Mesenchymal stem cell (in vitro differentiated cells and primary cell): ENCODE results near the gene LRRC4B.

Experiments used
- DNase-seq: peaks from one replicate; pipeline ENCODE4 v3.0.0-alpha.2; 2013
- H2AFZ ChIP-seq: one replicate; pipeline ENCODE4 v1.6.1; 2013; ENCODE audit warnings: low read depth, mild to moderate bottlenecking, control low read depth, inconsistent platforms, low read length, moderate library complexity
- H2AK5ac ChIP-seq: 2 replicates; pipeline ENCODE4 v1.6.1; 2013; ENCODE audit warnings: low read length, moderate library complexity, mild to moderate bottlenecking, inconsistent platforms; ENCODE audit not compliant: severe bottlenecking
- H2BK120ac ChIP-seq: one replicate; pipeline ENCODE4 v1.6.1; 2013; ENCODE audit warnings: low read depth, mild to moderate bottlenecking, inconsistent platforms, low read length, moderate library complexity
- H2BK12ac ChIP-seq, 2 experiments: one replicate each; pipeline ENCODE4 v1.6.1; 2013; ENCODE audit warnings: inconsistent platforms in 2 of 2, low read length in 2 of 2, mild to moderate bottlenecking in 2 of 2, moderate library complexity in 2 of 2, control low read depth in 1 of 2
- H2BK15ac ChIP-seq: one replicate; pipeline ENCODE4 v1.6.1; 2013; ENCODE audit warnings: mild to moderate bottlenecking, low read depth, inconsistent platforms; ENCODE audit not compliant: poor library complexity, severe bottlenecking
- H2BK5ac ChIP-seq: 2 replicates; pipeline ENCODE4 v1.6.1; 2013; ENCODE audit warnings: low read depth, mild to moderate bottlenecking, low read length, control low read depth, inconsistent platforms; ENCODE audit not compliant: poor library complexity, severe bottlenecking
- H3K14ac ChIP-seq, 2 experiments: one replicate each; pipeline ENCODE4 v1.6.1; 2013; ENCODE audit warnings: inconsistent platforms in 2 of 2, low read length in 2 of 2, control low read depth in 1 of 2, mild to moderate bottlenecking in 1 of 2, moderate library complexity in 1 of 2
- H3K18ac ChIP-seq, 2 experiments: one replicate each; pipeline ENCODE4 v1.6.1; 2013; ENCODE audit warnings: inconsistent platforms in 2 of 2, low read length in 2 of 2, control low read depth in 1 of 2, low read depth in 1 of 2, mild to moderate bottlenecking in 1 of 2
- H3K23ac ChIP-seq, 2 experiments: one replicate each; pipeline ENCODE4 v1.6.1; 2013; ENCODE audit warnings: inconsistent platforms in 2 of 2, low read length in 2 of 2, mild to moderate bottlenecking in 2 of 2, moderate library complexity in 2 of 2, control low read depth in 1 of 2
- H3K27ac ChIP-seq: 2 replicates; pipeline ENCODE4 v1.5.1; 2013; ENCODE audit warnings: mild to moderate bottlenecking, moderate library complexity, low read length, control low read depth, inconsistent platforms; ENCODE audit not compliant: poor library complexity, severe bottlenecking
- H3K27me3 ChIP-seq, 2 experiments: 2 replicates each; pipeline versions ENCODE4 v1.6.1 to v1.7.0; 2013; ENCODE audit warnings: low read length in 2 of 2, mild to moderate bottlenecking in 2 of 2, moderate library complexity in 2 of 2, control low read depth in 1 of 2, inconsistent platforms in 1 of 2; ENCODE audit not compliant: control insufficient read depth in 1 of 2, insufficient read depth in 1 of 2
- H3K36me3 ChIP-seq, 2 experiments: 2 replicates each; pipeline versions ENCODE4 v1.6.1 to v1.7.0; 2013; ENCODE audit warnings: low read length in 2 of 2, control low read depth in 1 of 2, inconsistent platforms in 1 of 2, low read depth in 1 of 2, mild to moderate bottlenecking in 1 of 2; ENCODE audit not compliant: insufficient read depth in 2 of 2, control insufficient read depth in 1 of 2
- H3K4ac ChIP-seq, 2 experiments: one replicate each; pipeline ENCODE4 v1.6.1; 2013; ENCODE audit warnings: inconsistent platforms in 2 of 2, low read length in 2 of 2, mild to moderate bottlenecking in 2 of 2, moderate library complexity in 2 of 2, control low read depth in 1 of 2, low read depth in 1 of 2
- H3K4me1 ChIP-seq: 2 replicates; pipeline ENCODE4 v1.6.1; 2013; ENCODE audit warnings: low read depth, low read length, control low read depth; ENCODE audit not compliant: control insufficient read depth, insufficient read depth
- H3K4me2 ChIP-seq: 2 replicates; pipeline ENCODE4 v1.6.1; 2013; ENCODE audit warnings: low read length, mild to moderate bottlenecking, inconsistent platforms; ENCODE audit not compliant: poor library complexity, severe bottlenecking
- H3K4me3 ChIP-seq, 2 experiments: 2 replicates each; pipeline versions ENCODE4 v1.5.1 to v1.7.0; 2013; ENCODE audit warnings: low read length in 2 of 2, mild to moderate bottlenecking in 2 of 2, control low read depth in 1 of 2, low read depth in 1 of 2; ENCODE audit not compliant: insufficient read depth in 1 of 2
- H3K79me1 ChIP-seq: replicated peaks from 2 replicates; pipeline ENCODE4 v1.6.1; 2013; ENCODE audit warnings: mild to moderate bottlenecking, control low read depth, low read length, inconsistent platforms; ENCODE audit not compliant: poor library complexity, severe bottlenecking
- H3K9ac ChIP-seq: 2 replicates; pipeline ENCODE4 v1.7.0; 2013; ENCODE audit warnings: mild to moderate bottlenecking, low read length, moderate library complexity
- H3K9me3 ChIP-seq: 2 replicates; pipeline ENCODE4 v1.7.0; 2013; ENCODE audit warnings: mild to moderate bottlenecking, low read length; ENCODE audit not compliant: control insufficient read depth
- H4K8ac ChIP-seq: one replicate; pipeline ENCODE4 v1.6.1; 2013; ENCODE audit warnings: inconsistent platforms, mild to moderate bottlenecking, low read length, moderate library complexity
- H4K91ac ChIP-seq: one replicate; pipeline ENCODE4 v1.6.1; 2013; ENCODE audit warnings: mild to moderate bottlenecking, low read length, inconsistent platforms
- WGBS: methylation state at CpG from one replicate; pipeline ENCODE4 v1.1.7; 2013; ENCODE audit warnings: mixed read lengths; 5-methylcytosine and 5-hydroxymethylcytosine counted together

Gene LRRC4B

GRCh38 chr19:50511069-50511822 lies 57.0 kb downstream of the LRRC4B start, which contains the start of gene JOSD2:
JOSD2 (minus strand) TSS chr19:50511191; CDS start chr19:50510431, 760 bp downstream.
- Histone ChIP-seq H3K4me2 (peak within 1 kb of the TSS; percentile 62), H3K4ac (peak within 1 kb of the TSS; percentile 90 to 91), H3K4me3 (peak within 1 kb of the TSS; percentile 70 to 99), H3K27ac (no peak within 1 kb of the TSS), H3K9ac (peak within 1 kb of the TSS; percentile 98), H2BK120ac (peak within 1 kb of the TSS; percentile 50), H3K18ac (peak within 1 kb of the TSS; percentile 81 to 87), H3K36me3 (peaks cover 0 to 11% of the 10 kb centered on the region in 2 experiments), H3K4me1 (peaks cover 22% of the 10 kb centered on the region), H3K23ac (no peak within 1 kb of the TSS), H2BK5ac (no peak within 1 kb of the TSS), H3K14ac (peak within 1 kb of the TSS in 1 of 2 experiments; percentile 37), H4K8ac (peak within 1 kb of the TSS; percentile 99), H3K27me3 (peaks cover 0 to 9% of the 10 kb centered on the region in 2 experiments), H2AK5ac (peak within 1 kb of the TSS; percentile 33), H3K79me1 (peaks cover 10% of the 10 kb centered on the region), H3K9me3 (no peaks in the 10 kb centered on the region), H2AFZ (peak within 1 kb of the TSS; percentile 8), H2BK12ac (peak within 1 kb of the TSS in 1 of 2 experiments; percentile 17), H4K91ac (peak within 1 kb of the TSS; percentile 65), H2BK15ac (peak within 1 kb of the TSS; percentile 82)
- WGBS, result 3% methylated on average over 69 of the region's 69 CpGs
- DNase-seq, result peak; percentile 99

- no peak overlapping the region for H3K27ac ChIP-seq
- peak overlapping the region; percentile 41 for H4K8ac ChIP-seq
- no peak overlapping the region for H2BK15ac ChIP-seq
- peak overlapping the region; percentile 70 to 99 for H3K4me3 ChIP-seq
- DNase-seq, result no peak
- H3K4me1 ChIP-seq, result peaks cover 22% of the 10 kb centered on the region
- no peak overlapping the region for H2BK5ac ChIP-seq
- peak overlapping the region; percentile 54 for H4K91ac ChIP-seq
- peaks cover 0 to 9% of the 10 kb centered on the region in 2 experiments for H3K27me3 ChIP-seq
- H3K18ac ChIP-seq, result peak overlapping the region; percentile 52 to 81
- H3K14ac ChIP-seq, result peak overlapping the region in 1 of 2 experiments; percentile 37
- H3K9me3 ChIP-seq, result no peaks in the 10 kb centered on the region
- H3K79me1 ChIP-seq, result peaks cover 10% of the 10 kb centered on the region
- peaks cover 0 to 16% of the 10 kb centered on the region in 2 experiments for H3K36me3 ChIP-seq
- peak overlapping the region; percentile 27 for H2BK120ac ChIP-seq
- no peak overlapping the region for H2BK12ac ChIP-seq
- H3K4ac ChIP-seq, result peak overlapping the region; percentile 48 to 91
- no peak overlapping the region for H3K23ac ChIP-seq
- WGBS, result 7% methylated on average over 10 of the region's 10 CpGs
- peak overlapping the region; percentile 33 for H2AK5ac ChIP-seq
- peak overlapping the region; percentile 62 for H3K4me2 ChIP-seq
- peak overlapping the region; percentile 98 for H3K9ac ChIP-seq
- H2AFZ ChIP-seq, result peak overlapping the region; percentile 8
These were observed 57.6 kb downstream of the LRRC4B start for GRCh38 chr19:50510700-50511068.

GRCh38 chr19:50510121-50510670 lies 58.0 kb downstream of the LRRC4B start:
- 82% methylated on average over 22 of the region's 26 CpGs for WGBS
- Histone ChIP-seq H2BK5ac (no peak overlapping the region), H3K4me2 (peak overlapping the region; percentile 62), H3K23ac (no peak overlapping the region), H2BK120ac (no peak overlapping the region), H3K4me3 (peak overlapping the region in 1 of 2 experiments; percentile 99), H3K9ac (peak overlapping the region; percentile 98), H3K14ac (peak overlapping the region in 1 of 2 experiments; percentile 19), H4K8ac (peak overlapping the region; percentile 33), H3K27ac (no peak overlapping the region), H4K91ac (peak overlapping the region; percentile 54), H3K9me3 (no peaks in the 10 kb centered on the region), H2AFZ (no peak overlapping the region), H2BK15ac (no peak overlapping the region), H2AK5ac (peak overlapping the region; percentile 27), H3K4me1 (peaks cover 22% of the 10 kb centered on the region), H3K18ac (peak overlapping the region in 1 of 2 experiments; percentile 37), H3K27me3 (peaks cover 0 to 9% of the 10 kb centered on the region in 2 experiments), H3K79me1 (peaks cover 10% of the 10 kb centered on the region), H2BK12ac (peak overlapping the region in 1 of 2 experiments; percentile 17), H3K36me3 (peaks cover 0 to 19% of the 10 kb centered on the region in 2 experiments), H3K4ac (peak overlapping the region in 1 of 2 experiments; percentile 47)
- no peak for DNase-seq

- Histone ChIP-seq H3K4me2 (no peak overlapping the region), H4K8ac (no peak overlapping the region), H3K18ac (no peak overlapping the region), H2AK5ac (no peak overlapping the region), H2BK15ac (no peak overlapping the region), H3K4ac (no peak overlapping the region), H2BK12ac (no peak overlapping the region), H2AFZ (no peak overlapping the region), H3K4me3 (no peak overlapping the region), H2BK120ac (no peak overlapping the region), H3K4me1 (peaks cover 22% of the 10 kb centered on the region), H3K23ac (no peak overlapping the region), H3K27ac (no peak overlapping the region), H3K9ac (no peak overlapping the region), H3K79me1 (peaks cover 10% of the 10 kb centered on the region), H3K27me3 (peaks cover 0 to 8% of the 10 kb centered on the region in 2 experiments), H3K14ac (no peak overlapping the region), H3K9me3 (no peaks in the 10 kb centered on the region), H3K36me3 (peaks cover 0 to 19% of the 10 kb centered on the region in 2 experiments), H2BK5ac (no peak overlapping the region), H4K91ac (no peak overlapping the region)
- WGBS, result 92% methylated on average over 11 of the region's 11 CpGs
- DNase-seq, result no peak
These were observed 58.9 kb downstream of the LRRC4B start for GRCh38 chr19:50509366-50509765.
